ENCODE results near the gene PRR14L.
"Not testable (repeated sequence)": the region's sequence is repeated elsewhere in the genome, so short reads cannot be mapped to it uniquely, and the experiment has no call there.

The PRR14L gene

DNA sequence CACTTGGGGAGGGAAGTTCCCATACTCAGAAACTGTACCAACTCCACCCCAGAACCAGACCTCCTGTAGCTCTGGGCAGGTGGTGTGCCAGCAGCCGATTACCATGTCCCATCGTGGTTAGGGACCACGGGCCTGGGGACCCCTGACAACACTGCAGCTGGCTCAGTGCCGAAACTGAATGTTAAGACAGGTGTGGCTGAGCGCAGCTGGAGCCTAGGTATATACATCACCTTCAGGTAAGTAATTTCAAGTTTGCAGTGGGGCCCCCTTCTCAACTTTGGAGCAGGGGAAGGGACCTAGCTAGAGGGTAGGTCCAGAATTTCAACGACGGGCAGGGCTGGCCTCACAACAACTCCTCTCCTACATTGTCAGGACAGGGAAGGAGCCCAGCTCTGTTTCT lies 67.2 kb downstream of the PRR14L start:
- DNase-seq (ENCODE audit: low read depth): no peak

DNA sequence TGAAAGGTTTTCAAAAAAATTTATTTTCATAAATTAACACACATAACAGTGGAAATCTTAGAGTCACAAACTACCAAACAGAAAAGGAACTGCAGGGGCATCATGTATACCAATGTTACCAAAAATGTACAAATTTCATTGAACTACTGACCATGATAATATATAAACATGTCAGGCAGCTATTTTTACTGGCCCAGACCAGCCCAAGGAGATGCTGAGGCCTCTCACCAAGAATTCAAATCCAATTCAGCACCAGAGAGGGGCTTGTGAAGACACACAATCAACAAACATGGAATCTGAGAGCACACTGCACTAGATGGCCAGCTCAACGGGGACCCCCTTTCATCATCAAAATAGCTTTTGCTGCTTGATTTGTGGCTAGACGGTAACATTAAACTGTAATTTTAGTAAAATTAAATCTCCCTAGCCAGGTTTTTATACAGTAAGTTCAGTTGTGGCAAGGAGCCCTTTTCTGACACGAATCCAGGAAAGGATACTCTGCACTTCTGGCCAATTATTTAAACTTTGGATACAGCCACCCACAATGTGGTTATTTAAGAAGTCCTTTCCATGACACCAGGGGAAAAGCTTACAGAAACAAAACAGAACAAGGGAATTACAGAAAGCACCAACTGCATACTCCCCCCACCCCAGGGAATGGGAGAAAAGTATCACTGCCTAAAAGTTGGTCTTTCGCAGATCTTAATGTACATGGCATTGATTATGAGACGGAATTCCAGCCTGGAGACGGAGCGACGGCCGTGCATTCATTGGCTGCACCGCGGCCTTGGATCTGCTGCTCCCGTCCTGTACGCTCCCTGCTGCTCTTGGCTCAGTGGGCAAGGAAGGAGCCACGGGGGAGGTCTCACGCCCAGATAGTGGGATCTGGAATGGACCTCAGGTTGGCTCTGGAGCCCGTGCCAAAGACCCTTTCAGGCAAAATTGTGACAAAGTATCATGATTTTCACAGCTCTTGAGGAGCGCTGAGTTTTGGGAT lies 68.3 kb downstream of the PRR14L start:
- no peak for DNase-seq (ENCODE audit: low read depth)

DNA sequence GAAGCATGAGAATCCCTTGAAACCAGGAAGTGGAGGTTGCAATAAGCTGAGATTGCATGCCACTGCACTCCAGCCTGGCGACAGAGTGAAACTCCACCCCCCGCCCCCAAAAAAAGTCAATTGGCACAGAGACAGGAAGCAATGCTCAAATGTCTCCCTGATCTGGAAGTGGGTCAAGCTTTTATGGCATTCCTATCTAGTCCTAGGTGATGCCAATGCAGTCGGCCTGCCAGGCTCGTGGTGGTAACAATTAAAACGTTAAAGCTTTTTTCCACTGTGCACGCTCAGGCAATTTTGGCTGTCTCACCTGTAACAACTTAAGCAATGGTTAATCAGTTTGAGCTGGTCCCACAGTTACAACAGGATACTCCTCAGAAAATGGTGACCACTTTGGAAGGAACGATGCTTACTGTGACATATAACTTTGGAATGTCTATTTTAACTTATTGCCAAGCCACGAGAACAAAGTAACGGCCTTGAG lies 69.0 kb downstream of the PRR14L start:
- peak; percentile 69 for DNase-seq (ENCODE audit: low read depth)

DNA sequence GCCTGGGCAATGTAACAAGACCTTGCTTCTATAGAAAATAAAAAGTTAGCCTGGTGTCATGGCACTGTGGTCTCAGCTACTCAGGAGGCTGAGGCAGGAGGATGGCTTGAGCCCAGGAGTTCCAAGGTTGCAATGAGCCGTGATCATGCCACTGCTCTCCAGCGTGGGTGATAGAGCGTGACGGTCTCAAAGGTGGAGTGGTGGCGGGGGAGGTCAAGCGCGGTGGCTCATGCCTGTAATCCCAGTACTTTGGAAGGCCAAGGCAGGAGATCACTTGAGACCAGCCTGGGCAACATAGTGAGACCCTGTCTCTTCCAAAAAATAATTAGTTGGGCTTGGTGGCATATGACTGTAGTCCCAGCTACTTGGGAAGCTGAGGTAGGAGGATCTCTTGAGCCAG lies 71.2 kb downstream of the PRR14L start:
- no peak for DNase-seq (ENCODE audit: low read depth)

DNA sequence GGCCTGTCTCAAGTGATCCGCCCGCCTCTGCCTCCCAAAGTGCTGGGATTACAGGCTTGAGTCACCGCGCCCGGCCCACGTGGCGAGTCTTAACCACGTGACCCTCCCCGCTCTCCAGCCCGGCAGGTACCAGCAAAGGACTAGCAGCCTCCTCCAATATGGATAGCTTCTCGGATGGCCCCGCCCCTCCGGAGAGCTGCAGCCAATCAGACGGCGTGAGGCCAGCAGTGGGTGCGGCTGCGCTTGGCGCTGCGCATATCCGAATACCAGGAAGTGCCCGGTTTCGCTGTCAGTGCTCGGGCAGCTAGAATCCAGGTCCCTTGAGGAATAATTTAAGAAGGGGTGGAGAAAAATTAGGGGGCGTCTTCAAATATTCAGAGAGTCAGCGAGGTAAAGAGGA lies 73.2 kb downstream of the PRR14L start:
- DNase-seq (ENCODE audit: low read depth): peak; percentile 93

DNA sequence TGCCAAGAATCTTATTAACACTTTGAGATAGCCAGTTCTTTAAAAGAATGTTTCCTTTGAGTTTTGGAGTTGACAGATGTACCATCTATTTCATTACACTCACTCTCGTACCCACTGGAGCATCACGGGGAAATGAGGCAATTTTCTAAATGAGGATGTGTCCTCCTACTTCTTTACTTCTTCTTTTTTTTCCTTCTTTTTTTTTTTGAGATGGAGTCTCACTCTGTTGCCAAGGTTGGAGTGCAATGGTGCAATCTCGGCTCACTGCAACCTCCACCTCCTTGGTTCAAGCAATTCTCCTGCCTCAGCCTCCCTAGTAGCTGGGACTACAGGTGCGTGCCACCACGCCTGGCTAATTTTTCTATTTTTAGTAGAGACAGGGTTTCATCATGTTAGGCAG lies 75.7 kb downstream of the PRR14L start:
- not testable (repeated sequence) for DNase-seq (ENCODE audit: low read depth)

DNA sequence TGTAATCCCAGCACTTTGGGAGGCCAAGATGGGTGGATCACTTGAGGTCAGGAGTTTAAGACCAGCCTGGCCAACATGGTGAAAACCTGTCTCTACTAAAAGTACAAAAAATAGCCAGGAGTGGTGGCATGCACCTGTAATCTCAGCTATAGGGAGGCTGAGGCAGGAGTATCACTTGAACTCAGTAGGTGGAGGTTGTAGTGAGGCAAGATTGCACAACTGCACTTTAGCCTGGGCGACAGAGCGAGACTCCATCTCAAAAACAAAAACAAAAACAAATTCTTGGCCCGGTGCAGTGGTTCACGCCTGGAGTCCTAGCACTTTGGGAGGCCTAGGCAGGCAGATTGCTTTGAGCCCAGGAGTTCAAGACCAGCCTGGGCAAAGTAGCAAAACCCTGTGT lies 81.1 kb downstream of the PRR14L start:
- not testable (repeated sequence) for DNase-seq (ENCODE audit: low read depth)

DNA sequence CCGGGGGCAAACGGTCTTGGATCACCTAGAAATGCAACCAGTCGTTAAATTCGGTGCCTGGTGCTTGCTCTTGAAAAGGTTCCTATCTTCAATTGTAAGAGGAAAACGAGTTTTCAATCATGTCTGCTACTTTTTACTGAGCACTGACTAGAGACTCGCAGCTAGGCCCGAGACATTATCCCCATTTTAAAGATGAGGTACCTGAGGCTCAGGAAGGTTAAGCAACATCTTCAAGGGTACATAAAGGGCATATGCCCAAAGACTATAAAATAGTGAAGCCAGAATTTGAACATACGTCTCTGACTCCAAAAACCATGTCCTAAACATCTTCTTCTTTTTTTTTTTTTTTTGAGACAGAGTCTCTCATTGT lies 87.3 kb downstream of the PRR14L start:
- no peak for DNase-seq (ENCODE audit: low read depth)

DNA sequence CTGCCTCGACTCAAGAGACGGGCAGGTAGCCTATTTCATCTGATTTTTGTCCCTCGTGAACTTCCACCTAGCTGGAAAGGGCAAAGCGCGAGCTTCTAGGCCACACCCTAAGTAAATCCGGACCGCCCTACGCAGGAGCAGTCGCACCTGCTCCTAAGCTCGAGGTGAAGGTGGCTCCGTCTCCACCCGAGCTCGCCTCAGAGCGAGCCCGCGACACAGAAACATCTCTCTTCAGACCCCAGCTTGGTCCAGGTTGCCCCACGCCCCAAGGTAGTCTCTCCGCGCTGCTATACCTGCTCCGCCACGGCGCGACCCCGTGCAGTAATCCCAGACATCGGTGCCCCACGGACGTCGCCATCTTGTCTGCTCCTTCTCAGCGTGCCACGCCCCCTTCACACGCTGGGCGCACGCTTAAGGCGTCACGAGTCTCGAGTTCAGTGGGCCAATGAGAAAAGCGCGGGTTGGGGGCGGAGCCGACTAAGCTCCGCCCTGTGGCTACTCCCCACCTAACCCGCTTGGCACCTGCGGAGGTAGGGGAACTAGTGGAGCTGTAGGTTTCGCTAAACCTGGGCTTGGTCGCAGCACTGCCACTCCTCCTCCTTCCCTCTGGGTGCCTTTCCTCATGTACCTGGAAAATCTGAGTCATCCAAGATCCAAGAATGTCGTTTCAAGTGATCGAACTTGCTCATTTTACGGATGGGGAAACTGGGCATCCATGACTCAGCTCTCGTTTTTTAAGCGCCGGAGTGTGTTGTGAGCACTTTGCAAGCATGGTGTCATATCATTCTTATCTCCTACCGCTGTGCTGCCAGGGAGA lies 87.9 kb downstream of the PRR14L start, which contains the start of gene PISD:
Gene PISD (minus strand): TSS at position 365 of the 817 bp plus-strand sequence. CDS start 7 bp downstream, at position 358.
- DNase-seq (ENCODE audit: low read depth): peak; percentile 97

DNA sequence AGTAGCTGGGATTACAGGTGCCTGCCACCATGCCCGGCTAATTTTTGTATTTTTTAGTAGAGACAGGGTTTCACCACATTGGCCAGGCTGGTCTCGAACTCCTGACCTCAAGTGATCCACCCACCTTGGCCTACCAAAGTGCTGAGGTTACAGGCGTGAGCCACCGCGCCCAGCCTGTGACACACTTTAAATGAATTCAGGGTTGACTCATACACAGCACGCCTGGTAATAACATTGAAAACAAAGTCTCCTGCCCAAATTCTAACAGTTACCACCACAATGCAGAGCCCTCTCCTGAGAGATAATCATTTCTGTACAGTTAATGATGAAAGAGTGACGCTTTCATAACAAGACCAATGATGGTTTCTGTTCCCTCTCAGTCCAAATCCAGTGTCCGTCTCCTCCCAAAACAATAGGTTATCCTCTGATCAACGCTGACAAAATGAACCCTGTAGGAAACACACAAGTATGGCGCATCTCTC lies 89.0 kb downstream of the PRR14L start:
- DNase-seq (ENCODE audit: low read depth): peak; percentile 92

DNA sequence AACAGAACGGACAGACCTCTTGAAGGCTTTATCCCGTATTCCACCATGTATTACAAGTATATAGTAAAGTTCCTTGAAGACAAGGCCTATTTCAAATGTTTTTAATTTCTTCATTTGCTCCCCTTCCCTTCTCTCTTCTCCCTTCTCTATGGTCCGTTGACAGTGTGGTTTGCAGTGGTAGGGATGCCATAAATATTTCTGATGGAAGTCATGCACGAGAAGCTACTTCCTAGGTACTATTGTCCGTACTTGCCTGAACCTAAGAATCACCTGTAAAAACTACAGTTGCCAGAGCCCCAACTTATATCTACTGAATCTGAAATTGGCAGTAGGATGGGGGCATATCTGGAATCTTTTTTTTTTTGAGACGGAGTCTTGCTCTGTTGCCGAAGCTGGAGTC lies 90.7 kb downstream of the PRR14L start:
- DNase-seq (ENCODE audit: low read depth): peak; percentile 48

DNA sequence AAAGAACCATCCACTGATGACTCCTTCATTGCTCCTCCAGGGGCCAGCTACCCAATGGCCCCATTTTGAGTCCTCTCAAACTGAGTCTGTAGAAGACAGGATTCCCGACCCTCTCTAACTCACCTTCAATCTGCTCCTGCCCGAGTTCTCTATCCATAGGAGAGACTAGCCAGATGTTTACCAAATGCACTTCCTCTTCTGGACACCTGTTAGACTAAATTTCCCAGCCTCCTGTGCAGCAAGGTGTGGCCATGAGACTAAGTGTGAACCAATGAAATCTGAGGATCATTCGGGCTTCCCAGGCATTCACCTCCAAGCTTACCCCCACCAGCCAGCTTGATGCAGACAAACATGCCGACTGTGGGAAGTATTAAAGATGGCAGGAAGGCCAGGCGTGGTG lies 95.5 kb downstream of the PRR14L start:
- no peak for DNase-seq (ENCODE audit: low read depth)

DNA sequence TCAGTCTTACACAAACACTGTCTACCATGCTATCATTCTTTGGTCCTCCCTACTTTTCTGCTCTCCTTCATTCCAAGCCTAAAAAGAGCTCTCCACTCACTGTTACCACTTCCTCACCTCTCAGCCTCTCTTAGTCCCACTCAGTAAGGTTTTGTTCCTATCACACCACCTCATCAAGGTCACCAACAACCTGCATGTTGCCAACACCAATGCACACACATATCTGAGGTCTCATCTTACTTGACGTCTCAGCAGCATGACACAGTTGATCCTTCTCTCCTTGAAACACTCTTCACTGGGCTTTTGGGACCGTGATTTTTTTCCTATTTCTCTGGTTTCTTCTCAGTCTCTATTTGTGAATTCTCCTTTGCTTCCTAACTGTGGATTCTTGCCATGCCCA lies 96.0 kb downstream of the PRR14L start:
- no peak for DNase-seq (ENCODE audit: low read depth)

DNA sequence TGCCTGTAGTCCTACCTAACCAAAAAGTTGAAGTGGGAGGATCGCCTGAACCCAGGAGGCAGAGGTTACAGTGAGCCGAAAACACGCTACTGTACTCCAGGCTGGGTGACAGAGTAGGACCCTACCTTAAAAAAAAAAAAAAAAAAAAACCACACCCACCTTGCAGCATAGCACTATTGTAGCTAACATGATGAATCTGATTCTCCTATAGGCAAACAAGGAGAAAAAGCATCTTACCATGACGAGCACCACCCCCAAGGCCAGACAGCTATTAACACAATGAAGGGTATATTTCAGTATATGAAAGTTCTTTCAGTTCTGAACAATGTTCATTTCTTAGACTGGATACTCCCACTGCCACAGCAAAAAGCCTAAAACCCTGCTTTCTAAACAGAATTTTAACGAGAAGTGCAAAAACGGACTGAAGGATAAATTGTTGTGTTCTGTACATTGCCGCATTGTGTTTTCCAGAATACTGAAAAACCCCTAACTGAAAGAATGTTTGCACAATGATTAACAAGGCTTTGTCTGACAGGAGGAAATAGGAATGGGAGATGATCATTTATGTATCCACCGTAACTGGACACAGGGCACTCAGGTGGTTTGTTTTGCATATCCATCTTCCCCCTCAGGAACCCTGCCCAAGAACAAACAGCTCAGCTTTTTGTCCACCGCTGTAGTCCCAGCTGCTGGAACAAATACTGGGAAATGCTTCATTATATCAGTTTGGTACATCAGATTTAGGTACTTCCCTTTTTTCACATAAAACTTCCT lies 96.8 kb downstream of the PRR14L start:
- DNase-seq (ENCODE audit: low read depth): no peak

DNA sequence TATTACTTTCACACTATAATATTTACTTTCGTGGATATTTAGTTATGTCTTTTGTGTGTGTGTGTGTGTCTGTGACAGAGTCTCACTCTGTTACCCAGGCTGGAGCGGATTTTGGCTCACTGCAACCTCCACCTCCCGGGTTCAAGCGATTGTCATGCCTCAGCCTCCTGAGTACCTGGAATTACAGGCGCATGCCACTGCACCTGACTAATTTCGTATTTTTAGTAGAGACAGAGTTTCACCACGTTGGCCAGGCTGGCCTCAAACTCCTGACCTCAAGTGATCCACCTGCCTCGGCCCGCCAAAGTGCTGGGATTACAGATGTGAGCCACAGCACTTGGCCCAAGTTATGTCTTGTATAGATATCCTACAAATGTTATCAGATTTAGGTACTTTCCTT lies 97.8 kb downstream of the PRR14L start:
- no peak for DNase-seq (ENCODE audit: low read depth)

DNA sequence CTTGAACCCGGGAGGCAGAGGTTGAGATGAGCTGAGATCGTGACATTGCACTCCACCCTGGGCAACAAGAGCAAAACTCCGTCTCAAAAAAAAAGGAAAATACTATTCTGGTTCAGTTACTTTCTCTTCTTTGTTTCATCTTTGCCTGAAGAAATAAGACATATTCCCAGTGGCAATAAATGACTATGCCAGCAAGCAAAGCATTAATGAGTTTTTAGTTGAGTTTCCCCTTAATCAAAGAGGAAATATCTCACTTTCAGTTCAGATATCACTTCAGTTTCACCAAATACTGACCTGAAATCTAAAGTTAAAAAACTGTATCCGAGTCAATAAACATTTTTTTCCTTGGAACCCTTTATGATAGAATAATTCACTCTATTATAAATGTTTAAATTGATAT lies 98.3 kb downstream of the PRR14L start:
- DNase-seq (ENCODE audit: low read depth): no peak

DNA sequence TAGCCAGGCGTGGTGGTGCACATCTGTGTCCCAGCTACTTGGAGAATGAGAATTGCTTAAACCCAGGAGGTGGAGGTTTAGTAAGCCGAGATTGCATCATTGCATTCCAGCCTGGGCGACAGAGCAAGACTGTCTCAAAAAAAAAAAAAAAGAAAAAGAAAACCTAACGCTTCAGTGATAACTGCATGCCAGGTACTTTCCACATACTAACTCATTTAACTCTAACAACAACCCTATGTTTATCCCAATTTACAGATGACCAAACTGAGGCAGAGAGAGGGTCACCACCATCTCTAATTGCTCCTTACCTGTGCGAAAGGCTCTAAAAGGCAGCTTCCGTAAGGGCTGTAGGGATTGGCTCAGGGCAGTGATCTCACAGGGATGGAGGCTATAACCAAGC lies 99.5 kb downstream of the PRR14L start:
- peak; percentile 81 for DNase-seq (ENCODE audit: low read depth)

DNA sequence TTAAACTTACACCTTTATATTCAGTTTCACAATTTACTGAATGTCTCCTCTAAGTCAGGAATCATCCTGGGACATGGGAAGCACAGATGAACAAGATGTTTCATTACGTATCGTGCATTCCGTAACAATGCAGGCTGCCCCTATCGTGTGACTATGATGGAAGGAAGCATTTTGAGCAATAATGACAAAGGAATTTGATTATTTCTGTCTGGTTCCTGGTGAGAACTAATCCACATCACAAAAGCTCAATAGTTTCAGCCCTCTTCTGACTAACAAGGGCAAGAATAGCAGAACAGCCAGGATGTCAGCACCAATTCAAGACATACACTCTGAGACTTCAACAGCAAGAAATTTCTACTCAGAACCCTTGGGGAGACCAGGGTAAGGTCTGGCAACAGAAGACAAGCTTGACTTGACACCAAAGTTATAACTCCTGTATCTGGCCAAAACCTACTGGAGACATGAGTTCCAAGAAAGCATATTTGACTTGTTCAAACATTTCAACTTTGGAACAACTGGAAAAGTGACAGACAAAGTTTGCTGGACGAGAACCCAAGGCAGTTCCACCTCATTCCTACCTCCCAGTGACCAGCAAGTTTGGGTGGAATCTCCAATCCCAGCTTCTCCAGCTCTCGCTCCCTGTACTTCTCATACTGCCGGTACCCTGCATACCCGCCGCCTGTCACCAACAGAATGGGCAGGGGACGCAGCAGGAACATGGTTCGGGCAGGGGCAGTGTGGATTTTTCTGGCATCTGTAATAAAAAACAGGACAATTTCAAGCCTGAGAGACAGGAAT lies 102.2 kb downstream of the PRR14L start:
- DNase-seq (ENCODE audit: low read depth): peak; percentile 90

DNA sequence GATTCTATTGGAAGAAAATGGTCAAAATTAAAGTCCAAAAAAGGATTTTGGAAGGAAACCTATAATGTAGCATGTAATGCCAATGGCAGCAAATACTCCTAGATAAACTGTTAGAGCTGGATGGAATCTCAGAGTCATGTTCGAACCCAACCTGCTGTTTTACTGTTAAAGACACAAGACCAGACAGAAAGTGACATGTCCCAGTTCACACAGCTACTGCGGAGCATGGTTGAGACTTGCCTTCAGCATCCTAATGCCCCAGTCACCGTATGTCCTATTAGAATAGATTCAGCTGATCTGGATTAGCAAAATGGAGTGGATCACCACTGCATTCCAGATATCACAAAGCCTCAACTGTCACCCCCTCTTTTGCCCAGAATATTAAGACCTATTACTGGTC lies 102.9 kb downstream of the PRR14L start:
- DNase-seq (ENCODE audit: low read depth): peak; percentile 20

DNA sequence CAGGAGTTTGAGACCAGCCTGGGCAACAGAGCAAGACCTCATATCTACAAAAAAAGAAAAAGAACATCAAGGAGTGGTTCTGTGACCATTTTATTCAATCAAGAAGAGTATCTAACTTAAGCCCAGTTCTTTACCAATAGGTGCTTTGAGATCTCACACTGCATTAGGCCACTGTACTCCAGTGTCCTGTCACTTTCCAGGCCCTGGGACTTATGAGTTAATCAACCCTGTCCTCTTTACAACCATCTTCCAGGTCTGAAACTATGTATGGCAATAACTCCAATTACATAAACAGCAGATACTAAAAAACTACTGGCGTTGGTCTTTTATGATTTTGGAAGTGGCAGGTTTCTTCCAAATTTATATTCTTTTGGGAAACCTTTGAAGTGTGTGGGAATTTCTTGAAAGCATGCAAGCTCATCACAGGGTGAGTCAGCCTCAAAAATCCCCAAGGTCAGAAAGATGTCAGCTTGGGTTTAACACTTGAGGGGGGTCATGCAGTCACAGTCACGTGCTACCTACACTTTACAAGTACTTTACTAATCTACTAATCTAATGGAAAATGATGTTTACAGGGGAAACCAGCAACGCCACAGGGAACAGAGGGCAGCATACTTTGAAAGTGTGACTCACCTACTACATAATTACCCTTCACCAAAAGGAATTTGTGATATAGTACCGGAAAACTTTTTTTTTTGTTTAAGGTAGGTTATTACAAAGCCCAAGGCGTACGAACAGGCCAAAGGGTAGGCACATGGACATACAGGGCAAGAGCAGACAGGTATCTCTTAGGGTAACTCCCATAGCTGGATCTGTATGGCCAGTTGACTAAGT lies 103.5 kb downstream of the PRR14L start:
- peak; percentile 99 for DNase-seq (ENCODE audit: low read depth)
